ENCODE data around the gene ADGRB2.
A peak's percentile ranks its signal among the peaks of the same experiment; 100 is the strongest.

The ADGRB2 gene

DNA sequence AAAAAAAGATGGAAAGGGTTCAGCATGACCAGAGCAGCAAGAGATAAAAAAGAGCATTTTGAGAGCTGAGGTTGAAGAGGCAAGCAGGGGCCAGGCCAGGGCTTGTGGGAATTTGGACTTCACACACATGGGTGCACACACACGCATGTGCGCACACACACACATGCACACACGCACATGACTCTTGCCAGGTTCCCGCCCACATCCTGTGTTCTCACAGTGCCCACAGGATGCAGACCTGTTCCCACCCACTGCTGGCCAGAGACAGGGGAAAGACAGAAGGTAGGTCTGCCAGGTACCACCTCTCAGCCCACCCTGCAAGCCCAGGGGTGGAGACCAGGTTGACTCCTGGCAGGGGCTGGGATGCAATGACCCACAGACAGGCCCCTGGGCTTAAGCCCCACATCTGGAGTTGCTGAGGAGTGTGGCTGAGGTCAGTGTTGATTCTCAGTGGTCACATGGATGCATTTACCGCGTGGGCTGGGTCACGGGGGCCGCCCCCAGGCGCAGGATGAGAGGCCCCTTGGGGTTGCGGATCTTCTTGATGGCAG, 64.7 kb downstream of the ADGRB2 start:
- DNase-seq = no peak

DNA sequence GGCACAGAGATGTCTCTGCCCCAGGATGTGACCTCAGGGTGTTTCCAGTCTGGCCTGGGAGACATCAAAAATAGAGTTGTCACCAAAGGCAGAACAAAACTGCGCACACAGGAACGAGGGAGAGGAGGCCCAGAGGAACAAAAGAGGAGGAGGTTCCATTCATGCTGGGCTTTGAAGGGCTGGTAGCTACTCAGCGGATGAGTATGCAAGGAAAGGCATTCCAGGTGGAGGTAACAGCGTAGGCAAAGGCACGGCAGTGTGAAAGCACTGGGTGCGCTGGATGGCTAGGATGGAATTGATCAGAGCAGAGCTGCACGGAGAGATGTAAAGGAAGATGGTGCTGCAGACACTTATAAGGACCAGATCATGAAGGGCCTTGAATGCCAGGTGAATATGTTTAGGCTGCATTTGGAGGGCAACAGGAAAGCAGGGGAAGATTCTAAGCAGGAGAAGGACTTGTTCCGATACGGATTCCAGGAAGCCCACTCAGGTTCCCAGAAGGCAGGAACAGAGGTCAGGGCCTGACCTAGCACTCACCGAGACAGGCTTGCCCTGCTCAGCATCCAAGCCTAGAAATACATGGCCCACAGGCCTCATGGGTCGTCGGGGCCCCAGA, 66.7 kb downstream of the ADGRB2 start:
- DNase-seq = no peak

DNA sequence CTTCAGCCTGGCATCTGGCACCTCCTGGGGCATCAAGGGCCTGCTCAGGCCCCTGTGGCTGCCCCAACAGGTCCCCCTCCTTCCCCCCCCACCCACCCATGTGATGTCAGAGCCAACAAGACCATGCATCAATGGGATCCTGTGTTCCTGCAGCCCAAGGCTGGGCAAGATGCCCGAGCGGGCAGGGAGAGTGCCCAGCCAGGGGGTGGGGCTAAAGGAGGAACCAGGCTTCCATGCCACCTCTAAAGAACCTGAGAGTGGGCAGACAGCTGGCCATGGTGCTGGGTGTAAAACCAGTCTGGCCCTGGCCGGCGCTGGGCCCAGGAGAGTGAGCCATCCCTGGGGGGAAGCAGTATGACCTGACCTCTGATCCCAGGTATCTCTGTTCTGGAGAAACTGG, 67.9 kb downstream of the ADGRB2 start:
- peak; percentile 80 for DNase-seq

DNA sequence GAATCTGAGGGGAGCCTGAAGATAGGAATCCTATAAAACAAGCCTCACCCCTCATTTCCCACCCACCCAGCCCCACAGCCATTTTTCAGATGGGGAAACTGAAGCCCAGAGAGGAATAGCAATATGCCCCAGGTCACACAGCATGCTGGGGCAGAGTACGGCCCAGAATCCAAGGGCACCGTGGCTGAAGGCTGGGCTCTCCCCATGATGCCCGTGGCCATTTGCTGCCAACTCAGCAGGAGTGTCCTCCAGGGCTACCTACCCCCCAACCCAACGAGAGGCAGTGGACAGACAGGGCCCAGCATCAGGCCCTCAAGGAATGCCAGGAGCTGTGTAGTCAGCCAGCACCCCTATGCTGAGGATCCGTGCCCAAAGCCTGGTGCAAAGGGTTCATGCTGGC, 68.8 kb downstream of the ADGRB2 start:
- DNase-seq = no peak

DNA sequence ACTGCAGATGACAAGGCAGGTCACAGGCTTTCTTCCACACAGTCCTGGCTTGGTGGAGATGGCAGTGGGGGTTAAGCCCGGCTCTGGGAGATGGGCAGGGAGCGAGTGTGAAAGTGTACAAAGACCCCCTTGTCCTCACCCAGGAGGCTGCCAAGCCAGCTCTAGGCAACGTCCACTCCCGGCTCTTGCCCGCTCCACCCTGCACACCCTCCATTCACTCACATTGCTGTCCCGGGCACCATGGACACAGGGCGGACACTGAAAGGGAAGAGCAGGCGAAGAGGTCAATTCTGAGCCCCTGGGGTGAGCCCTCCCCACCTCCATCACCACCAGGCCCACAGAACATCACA, 69.2 kb downstream of the ADGRB2 start:
- DNase-seq = no peak

DNA sequence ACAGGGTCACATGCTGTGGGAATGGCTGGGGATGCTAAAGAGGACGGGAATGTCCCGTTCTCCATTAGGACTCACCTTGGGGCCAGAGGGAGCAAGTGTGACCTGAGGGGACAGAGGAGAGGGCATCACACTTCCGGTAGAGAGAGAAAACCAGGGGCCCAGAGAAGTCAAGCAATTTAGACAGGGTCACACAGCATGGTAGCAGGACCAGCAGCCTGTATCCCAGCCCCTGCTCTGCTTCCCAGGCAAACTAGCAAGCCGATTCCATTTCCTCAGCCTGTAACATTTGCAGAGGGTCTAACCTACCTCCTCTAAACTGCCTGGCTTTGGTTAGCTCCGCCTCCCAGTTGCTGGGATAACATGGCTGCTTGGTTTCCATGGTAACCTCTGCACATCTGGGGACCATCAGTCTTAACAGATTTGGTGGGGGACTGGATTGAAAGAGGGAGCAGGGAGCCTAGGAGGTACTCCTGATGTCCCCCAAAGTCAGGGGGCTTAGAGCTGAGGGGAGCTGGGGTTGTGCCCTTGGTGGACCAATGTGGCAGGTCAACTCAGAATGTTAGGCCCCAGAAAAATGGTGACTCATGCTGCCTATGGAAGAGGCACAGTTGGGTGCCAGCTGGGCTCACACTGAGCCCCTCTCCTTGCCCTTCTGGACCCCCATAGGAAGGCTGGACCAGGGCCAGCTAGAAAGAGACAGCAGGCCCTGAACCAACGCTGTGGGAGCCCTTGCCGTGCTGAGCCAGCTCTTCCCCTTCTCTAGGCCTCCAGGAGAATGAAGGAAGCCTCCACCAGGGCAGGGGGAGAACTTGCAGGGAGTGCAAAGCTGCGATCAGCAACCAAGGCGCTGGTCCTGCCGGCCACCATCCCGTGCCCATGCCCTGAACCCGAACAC, 69.8 kb downstream of the ADGRB2 start:
- DNase-seq = no peak

DNA sequence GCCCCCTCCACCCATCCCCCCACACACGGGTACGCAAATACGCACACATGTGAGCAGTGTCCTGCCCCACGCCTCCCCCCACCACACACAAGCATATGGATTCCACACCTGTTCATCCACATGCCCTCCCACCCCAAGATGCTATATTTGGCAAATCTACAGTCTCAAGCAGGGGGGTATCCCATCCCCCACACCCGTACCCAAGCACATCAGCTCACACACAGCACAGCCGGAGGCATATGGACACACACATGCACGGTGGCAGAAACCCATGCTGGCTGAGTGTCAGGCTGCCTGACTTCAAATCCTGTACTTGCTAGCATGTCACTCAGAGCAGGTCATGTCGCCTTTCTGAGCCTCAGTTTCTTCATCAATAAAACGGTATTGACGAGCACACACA, 70.9 kb downstream of the ADGRB2 start:
- no peak for DNase-seq

DNA sequence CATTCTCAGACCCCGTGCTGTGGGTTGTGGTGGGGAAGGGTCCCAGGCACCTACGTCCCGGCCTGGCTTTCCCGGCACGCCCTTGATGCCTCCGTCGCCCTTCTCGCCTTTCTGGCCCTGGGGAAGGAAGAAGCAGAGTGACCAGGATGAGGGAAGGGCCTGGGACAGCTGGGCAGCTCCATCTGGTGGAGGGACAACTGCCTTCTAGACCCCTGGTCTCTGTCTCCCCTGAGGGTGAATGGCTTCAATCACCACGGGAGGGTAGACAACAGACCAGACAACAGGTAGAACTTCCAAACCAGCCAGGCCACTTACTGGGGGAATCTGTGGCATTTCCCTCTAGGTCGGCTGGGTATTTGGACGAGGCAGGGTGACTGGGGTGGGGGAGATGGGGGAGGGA, 72.2 kb downstream of the ADGRB2 start:
- DNase-seq = no peak

DNA sequence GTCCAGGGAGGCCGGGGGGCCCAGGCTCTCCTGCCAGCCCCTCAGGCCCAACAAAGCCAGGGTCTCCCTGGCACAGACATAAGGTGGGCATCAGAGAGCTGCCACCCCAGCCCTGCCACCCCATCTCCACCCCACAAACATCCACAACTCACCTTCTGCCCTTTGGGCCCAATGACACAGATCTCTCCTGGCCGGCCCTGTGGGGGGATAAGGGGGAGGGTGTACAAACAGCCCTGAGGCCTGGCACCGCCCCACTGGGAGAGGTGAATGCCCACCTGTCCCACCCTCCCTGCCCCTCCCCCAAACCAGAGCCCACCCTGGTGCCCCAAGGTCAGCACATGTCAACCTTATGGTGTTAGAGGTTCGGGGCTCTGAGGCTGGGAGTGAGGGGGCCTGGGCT, 72.7 kb downstream of the ADGRB2 start:
- DNase-seq = no peak

DNA sequence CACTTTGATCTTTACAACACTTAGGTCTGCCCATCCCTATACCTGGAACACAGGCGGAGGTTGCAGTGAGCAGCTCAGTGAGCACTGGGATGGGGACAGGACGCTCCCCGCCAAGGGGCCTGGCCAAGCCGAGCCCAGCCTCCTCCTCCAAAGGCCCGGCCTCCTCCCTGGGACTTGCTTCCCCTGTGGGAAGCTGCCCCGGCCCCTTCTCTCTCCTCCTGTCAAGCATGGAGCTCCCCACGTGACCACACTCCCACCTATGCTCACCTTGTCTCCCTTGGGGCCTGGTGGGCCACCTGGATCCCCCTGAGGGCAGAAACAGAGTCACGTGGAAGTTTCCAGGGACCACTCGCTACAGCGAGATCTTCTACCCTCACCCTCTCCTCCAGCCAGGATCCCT, 73.2 kb downstream of the ADGRB2 start:
- no peak for DNase-seq

DNA sequence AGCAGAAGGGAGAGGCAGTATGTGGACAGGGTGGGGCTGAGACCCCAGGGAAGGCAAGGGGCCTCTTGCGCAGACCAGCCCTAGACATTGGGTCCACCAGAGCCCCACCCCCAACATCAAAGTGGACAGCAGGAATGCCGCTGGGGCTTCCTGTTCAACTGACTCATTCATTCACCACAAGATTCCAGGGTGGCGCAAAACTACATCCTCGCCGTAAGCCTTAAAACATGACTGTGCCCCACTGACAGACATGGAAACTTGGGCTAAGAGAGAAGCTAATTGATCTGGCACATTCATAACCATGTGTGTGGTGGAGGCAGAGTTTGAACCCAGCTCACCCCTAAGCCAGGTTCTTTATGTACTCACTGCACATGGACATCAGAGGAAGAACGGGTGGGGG, 74.3 kb downstream of the ADGRB2 start:
- DNase-seq = no peak

DNA sequence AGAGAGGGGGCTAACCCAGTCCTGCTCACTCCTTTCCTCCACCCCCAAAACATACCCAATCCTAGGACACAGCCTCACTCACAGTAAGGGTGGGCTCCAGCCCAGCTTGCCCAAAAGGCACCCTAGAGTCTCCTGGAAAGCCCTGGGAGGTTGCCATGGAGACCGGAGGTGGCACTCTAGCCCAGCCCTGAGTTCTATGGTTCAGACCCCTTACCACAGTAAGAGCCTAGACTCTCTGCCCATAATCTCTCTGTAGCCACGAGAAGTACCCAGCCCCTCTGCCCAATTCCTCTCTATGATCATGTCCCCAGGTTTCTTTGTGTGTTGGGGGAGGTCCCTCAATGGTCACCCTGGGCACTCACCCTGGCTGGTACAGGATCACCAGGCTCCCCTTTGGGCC, 74.8 kb downstream of the ADGRB2 start:
- DNase-seq = no peak

DNA sequence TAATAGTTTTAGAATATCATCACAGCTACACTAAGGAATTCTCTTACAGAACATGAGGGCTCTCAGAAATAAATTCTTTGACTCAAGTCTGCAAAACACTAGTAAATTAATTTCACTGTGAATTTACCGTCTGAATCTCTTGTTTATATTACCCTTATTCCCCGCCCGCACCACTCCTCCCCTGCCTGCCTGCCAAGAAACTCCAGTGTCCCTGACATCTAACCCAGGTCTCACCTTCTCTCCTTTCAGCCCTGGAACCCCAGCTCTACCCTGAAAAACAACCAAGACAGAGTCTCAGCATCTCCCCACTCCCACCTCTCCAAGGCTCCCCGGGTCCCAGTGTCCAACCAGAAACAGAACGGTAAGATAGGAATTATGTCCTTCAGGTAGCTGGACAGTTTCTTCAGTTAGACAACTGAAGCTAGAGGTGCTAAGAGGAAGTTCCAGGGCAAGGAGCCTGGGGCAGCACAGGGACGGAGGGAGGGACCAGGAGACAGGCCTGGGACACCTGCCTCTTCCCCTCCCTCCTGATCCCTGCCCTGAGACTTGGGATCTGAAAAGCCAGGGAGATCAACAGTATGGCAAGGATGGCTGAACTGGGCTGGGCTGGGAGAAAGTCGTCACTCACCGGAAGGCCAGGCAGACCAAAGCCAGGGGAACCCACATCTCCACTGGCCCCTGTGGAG, 75.8 kb downstream of the ADGRB2 start:
- no peak for DNase-seq

DNA sequence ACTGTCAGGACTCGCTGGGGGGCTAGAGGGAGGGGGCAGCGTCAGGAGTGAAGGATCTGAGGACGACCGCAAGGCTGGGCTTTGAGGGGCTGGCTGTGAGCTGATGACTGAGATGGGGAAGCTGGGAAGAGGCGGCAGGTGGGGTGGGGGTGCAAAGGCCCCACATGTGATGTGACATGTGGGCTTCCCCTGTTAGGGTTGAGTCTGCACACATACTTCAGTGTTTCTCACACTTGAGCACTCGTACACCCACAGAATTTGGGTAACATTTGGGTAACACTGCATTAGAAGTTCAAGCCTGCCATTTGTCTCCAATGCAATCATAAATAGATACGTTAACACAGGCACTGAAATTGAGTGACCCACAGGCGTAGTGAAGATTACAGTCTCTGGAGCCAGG, 76.5 kb downstream of the ADGRB2 start:
- no peak for DNase-seq

DNA sequence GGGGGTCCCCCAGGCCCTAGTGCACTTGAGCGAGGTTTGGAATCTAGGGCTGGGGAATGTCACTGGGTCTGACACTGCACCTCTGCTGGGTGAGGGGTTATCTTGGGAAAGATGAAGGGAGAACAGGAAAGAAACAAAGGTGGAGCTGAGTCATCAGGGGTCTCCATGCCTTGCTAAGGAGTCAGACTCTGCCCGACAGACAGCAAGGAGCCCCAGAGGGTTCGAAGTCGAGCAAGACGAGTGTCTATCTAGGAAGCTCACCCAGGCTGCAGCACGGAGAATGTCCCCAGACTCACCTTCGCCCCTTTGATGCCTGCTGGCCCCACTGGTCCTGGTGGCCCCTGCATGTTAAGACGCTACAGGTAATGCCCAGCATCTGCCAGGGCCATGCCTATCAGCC, 78.3 kb downstream of the ADGRB2 start:
- DNase-seq = no peak

DNA sequence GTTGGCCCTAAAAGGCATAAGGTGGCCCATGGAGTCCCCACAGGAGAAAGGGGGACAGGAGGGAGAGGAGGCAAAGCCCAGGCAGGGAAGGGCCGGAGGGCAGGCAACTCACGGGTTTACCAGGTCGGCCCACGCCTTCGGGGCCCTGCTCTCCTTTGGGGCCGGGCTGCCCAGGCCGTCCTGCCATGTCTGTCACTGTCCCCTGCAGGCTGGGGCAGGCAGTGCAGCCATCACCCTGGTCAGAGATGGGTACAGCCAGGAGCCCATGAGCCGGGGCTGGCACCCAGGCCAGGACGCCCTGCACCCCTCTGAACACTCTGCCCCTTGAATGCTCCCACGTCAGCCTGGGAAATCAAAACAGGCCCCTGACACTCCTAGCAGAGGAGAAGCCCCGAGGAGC, 80.1 kb downstream of the ADGRB2 start:
- DNase-seq = no peak

DNA sequence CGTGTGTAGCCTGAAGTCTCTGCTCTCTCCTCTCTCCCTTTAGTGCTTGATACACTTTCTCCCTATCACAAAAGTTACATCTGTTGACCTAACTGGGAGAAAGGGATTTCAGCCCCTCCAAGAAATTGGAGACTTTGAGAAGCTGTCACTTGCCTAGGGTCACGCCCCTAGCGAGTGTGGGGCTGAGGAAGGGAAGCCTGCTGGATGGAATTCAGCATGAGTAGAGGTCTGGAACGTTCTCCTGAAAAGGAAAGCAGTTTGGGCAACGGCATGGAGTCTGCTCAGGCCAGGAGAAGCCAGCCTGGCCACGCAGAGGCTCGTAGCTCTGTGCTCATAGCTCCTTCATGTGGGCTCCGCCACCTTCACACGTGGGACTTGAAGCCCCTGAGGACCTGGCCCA, 82.7 kb downstream of the ADGRB2 start:
- no peak for DNase-seq

DNA sequence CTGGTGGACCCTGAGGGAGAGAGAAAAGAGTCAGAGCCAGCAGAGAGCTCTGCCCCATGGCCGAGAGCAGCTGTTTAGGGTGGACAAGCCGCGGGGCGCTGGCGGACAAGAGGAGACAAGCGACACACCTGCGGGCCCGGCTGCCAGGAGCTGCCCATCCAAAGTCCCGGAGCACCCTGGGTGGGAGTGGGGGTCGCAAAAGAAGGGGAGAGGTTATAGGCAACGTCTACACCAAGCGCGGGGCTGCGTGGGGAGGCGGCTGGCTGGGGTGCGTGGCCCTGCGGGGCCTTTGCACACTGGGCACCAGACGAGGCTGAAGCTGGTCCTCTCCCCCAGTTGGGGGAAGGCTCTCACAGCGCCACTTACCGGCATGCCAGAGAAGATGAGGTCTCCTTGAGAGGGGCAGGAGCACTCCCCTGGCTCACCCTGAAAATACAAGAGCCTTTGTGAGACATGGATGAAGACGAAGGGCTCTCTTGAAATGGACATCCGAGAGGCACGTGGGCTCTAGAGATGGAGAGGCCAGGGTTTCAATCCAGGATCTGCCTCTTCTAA, 84.4 kb downstream of the ADGRB2 start:
- no peak for DNase-seq

DNA sequence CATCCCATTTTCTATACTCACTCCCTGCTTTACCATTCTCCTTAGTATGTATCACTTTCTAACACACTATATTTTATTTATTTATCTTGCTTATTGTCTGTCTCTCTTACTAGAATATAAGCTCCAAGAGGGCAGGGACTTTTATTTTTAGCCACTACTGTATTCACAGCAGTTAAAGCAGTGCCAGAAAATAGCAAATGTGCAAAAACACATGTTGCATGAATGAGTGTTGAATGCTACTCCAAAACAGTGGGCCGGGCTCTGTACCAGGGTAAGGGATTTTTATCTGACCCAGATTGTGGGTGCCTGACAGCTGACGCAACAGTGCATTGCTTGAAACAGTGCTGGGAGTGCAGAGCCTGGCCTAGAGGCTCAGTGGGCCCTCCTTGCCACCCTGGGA, 85.0 kb downstream of the ADGRB2 start:
- no peak for DNase-seq

DNA sequence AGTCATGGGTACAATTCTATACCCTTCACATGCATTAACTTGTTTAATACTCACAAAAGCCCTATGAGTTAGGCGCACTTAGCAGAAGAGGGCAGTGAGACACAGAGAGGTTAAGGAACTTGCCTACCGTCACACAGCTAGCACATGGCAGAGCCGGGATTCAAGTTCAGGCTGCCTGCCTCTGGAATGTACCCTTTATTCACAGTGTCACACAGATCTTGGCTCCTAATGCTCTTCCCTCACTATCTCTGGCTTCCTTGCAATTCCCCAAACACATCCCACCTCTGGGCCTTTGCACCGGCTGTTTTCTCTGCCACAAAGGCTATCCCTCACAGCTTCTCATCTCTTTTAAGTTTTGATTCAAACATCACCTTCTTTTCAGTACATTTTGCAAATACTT, 85.5 kb downstream of the ADGRB2 start:
- no peak for DNase-seq

DNA sequence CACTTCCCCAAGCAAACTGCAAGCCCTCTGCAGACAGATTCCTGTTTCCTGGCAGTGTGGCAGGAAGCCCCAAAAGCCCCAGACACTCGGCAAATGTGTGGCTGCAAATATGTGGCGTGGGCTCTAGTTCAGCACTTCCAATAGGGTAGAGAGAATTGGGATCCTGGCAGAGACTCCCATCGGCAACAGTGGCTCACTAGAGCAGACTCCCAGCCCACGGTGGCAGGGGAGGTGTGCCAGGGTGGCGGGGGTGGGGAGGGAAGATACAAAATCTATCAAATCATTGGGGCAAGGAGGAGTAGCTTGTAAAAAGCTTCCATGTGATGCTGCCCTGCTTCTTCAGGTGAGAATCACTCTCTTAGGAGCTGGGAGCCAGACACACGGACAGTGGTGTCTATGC, 86.2 kb downstream of the ADGRB2 start:
- no peak for DNase-seq

DNA sequence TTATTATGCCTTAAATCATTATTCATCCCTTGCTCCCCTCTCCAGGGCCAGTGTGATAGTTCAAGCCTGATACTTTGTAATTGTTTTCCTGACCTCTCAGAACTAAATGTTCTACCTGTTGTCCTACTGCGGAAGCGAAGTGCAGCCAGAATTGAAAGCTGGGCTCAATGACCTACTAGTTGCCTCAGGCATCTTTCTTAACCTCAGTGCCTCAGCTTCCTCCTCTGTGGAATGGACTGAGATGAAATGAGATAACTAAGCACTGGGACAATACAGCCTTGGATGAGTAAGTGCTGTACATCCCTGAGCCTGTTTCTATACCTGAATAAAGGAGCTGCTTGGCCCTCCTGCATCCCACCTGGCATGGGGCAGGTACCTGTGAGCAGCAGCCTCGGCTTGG, 86.7 kb downstream of the ADGRB2 start:
- no peak for DNase-seq

All from DMS153 (cell line).